Calu3 (cell line): ENCODE data around the gene CILP2. TPM values are rescaled to one million over a fixed set of nuclear protein-coding genes. Genes with fewer than 3 reads are reported as not detected.

ENCODE experiments used
- BruUV-seq: library from RNA; stranded (reverse); fragments of 400-500 nt; replicated peaks from 2 replicates; lab custom pipeline; 2021; lab: Mats Ljungman, UMichigan
- CTCF ChIA-PET: fragments of 300-600 bp; sonication (Branson Sonifier 250); formaldehyde crosslinking; loops from one replicate; lab custom pipeline; 2022; ENCODE audit warnings: antibody characterized with exemption; lab: Charles Lee
- DNase-seq: peaks from one replicate; pipeline ENCODE4 v3.0.0; 2022
- H3K27ac Mint-ChIP-seq: one replicate; pipeline ENCODE4 v1.8.0; 2022; ENCODE audit warnings: mixed read lengths; ENCODE audit not compliant: unreplicated experiment
- H3K27me3 Mint-ChIP-seq: one replicate; pipeline ENCODE4 v1.8.0; 2022; ENCODE audit warnings: mixed read lengths; ENCODE audit not compliant: unreplicated experiment
- H3K36me3 Mint-ChIP-seq: one replicate; pipeline ENCODE4 v1.8.0; 2022; ENCODE audit warnings: mild to moderate bottlenecking, moderate library complexity, mixed read lengths; ENCODE audit not compliant: insufficient read depth, unreplicated experiment
- H3K4me1 Mint-ChIP-seq: one replicate; pipeline ENCODE4 v1.8.0; 2022; ENCODE audit warnings: mild to moderate bottlenecking, low read depth, mixed read lengths; ENCODE audit not compliant: unreplicated experiment
- H3K4me3 Mint-ChIP-seq: one replicate; pipeline ENCODE4 v1.8.0; 2022; ENCODE audit warnings: mild to moderate bottlenecking, low read depth, moderate library complexity, mixed read lengths; ENCODE audit not compliant: unreplicated experiment
- H3K9me3 Mint-ChIP-seq: one replicate; pipeline ENCODE4 v1.8.0; 2022; ENCODE audit warnings: low read depth, mixed read lengths; ENCODE audit not compliant: unreplicated experiment
- intact Hi-C: fragments of 100-400 bp; cut with micrococcal nuclease; formaldehyde crosslinking; loops from one replicate; pipeline ENCODE4 v1.10.0; 2022; ENCODE audit not compliant: unreplicated experiment
- total RNA-seq: library from RNA; stranded (reverse); gene quantifications from 2 replicates; pipeline ENCODE4 v1.2.3, GENCODE V29; 2022
- TF ChIP-seq, protein P1 (sequence below): fragments of 200-600 bp; IDR thresholded peaks from one replicate; pipeline ENCODE4 v1.8.0; 2022; ENCODE audit warnings: antibody characterized with exemption; ENCODE audit not compliant: unreplicated experiment

CILP2 gene
- total RNA-seq, 1 experiment from 2014 or later, result 1.3 TPM

DNA sequence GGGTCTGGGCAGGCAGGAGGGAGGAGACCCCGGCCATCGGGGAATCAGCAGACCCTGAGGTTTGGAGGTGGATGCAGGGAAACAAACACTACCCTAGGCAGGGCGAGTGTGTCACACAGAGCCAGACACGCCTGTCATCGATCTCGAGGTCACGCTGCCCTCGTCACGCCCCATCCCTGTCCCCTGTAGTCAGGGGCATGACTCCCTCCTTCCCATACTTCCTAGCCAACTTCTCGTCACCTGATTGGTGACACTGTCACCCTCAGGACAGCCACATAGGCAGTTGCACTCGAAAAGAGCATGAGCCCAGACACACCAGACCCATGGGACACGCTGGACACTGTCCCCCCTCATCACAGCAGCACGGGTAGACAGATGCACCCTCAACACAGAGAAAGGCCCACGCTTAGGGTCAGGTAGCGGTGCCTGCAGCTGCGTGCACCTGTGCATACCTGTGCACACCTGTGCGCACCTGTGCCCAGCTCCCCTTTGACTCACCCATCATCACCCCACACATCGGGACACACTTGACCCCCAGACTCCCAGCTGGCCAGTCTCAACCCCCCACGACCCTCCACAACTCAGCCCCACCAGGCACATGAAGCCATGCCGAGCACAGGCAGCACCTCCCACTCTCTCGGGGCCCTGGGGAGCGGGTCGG is 11.9 kb downstream of the CILP2 start:
- no TSS peak for BruUV-seq
- TF ChIP-seq, protein P1, sequence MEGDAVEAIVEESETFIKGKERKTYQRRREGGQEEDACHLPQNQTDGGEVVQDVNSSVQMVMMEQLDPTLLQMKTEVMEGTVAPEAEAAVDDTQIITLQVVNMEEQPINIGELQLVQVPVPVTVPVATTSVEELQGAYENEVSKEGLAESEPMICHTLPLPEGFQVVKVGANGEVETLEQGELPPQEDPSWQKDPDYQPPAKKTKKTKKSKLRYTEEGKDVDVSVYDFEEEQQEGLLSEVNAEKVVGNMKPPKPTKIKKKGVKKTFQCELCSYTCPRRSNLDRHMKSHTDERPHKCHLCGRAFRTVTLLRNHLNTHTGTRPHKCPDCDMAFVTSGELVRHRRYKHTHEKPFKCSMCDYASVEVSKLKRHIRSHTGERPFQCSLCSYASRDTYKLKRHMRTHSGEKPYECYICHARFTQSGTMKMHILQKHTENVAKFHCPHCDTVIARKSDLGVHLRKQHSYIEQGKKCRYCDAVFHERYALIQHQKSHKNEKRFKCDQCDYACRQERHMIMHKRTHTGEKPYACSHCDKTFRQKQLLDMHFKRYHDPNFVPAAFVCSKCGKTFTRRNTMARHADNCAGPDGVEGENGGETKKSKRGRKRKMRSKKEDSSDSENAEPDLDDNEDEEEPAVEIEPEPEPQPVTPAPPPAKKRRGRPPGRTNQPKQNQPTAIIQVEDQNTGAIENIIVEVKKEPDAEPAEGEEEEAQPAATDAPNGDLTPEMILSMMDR, result no peak
- Mint-ChIP-seq H3K27me3 (peaks cover 14% of the 10 kb centered on the region), H3K27ac (no peak overlapping the region), H3K36me3 (peaks cover 4% of the 10 kb centered on the region), H3K4me3 (no peak overlapping the region), H3K9me3 (no peaks in the 10 kb centered on the region), H3K4me1 (no peaks in the 10 kb centered on the region)
- intact Hi-C loops, result loop anchor here (10.0 kb wide), 1 partner anchor 55 kb away; no protein-coding TSS in a partner anchor
- CTCF ChIA-PET, result no interaction called here
- DNase-seq, result no peak

- Mint-ChIP-seq H3K27me3 (peaks cover 14% of the 10 kb centered on the region), H3K27ac (no peak overlapping the region), H3K36me3 (peaks cover 4% of the 10 kb centered on the region), H3K4me3 (no peak overlapping the region), H3K4me1 (no peaks in the 10 kb centered on the region), H3K9me3 (no peaks in the 10 kb centered on the region)
- TF ChIP-seq, protein P1, result no peak
- CTCF ChIA-PET, result no interaction called here
- BruUV-seq, result no TSS peak
- DNase-seq, result no peak
- intact Hi-C loops, result loop anchor here (10.0 kb wide), 1 partner anchor 54 kb away; no protein-coding TSS in a partner anchor
Observed at GRCh38 chr19:19550485-19550929, 12.4 kb downstream of the CILP2 start.

DNA sequence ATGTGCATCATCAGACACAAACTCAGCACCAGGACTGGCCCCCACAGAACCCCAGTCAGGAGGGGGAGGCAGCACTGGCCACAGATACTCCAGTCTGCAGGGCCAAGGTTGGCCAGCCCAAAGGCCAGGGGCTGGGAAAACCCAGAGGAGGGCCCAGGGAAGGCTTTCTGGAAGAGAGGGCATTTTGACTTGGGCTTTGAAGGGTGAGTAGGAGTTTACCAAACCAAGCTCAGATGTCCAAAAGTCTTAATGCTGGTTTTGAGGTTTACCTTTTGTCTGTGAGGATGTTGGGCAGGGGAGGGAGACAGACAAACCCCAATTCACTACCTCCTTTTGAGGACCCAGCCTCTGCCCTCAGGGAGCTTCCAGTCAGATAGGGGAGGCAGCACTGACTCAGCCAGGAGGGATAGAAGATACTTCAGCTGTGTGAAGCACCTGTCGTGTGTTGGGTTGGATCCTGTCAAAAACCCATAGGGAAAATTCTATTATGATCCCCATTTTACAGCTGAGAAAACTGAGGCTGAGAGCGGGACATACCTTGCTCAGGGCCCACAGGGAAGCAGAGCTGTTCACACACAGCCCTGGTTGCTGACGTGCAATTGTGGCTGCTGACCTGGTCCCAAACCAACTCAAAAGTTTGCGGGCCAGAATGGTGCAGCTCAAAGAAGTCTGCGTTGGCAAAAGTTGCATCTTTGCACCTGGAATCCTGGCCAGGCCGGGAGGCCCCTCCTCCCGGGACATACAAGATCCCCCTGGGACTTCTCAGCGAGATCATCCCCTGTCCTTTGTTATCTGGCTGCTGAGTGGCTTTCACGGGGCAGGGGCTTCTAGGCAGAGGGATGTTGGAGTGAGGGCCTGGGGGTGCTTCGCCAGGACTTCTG is 13.1 kb downstream of the CILP2 start:
- no peaks in the 10 kb centered on the region for H3K4me1 Mint-ChIP-seq
- H3K9me3 Mint-ChIP-seq, result no peaks in the 10 kb centered on the region
- no peak for DNase-seq
- no peak overlapping the region for H3K27ac Mint-ChIP-seq
- BruUV-seq, result no TSS peak
- intact Hi-C loops, result loop anchor here (10.0 kb wide), 1 partner anchor 54 kb away; no protein-coding TSS in a partner anchor
- TF ChIP-seq, protein P1, result no peak
- CTCF ChIA-PET, result no interaction called here
- H3K36me3 Mint-ChIP-seq, result peaks cover 4% of the 10 kb centered on the region
- peaks cover 14% of the 10 kb centered on the region for H3K27me3 Mint-ChIP-seq
- H3K4me3 Mint-ChIP-seq, result no peak overlapping the region

DNA sequence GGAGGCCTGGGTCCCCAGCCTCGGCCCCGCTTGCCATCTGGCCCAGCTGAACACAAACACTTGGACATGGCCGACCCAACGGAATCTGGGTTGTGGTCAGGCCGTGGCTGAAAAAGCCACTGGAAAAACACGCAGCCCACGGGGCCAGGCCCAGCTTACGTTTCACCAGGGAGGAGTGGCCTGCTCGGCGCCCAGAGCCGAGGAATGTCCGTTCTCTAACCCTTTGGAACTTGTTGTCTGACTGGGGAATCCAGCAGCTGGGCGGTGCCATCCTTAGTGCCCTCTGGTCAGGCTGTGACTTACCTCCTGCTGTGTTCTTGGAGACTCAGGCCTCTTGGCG is 13.8 kb downstream of the CILP2 start:
- H3K27ac Mint-ChIP-seq, result no peak overlapping the region
- TF ChIP-seq, protein P1, result no peak
- intact Hi-C loops, result loop anchor here (10.0 kb wide), 1 partner anchor 53 kb away; no protein-coding TSS in a partner anchor
- H3K36me3 Mint-ChIP-seq, result peaks cover 4% of the 10 kb centered on the region
- CTCF ChIA-PET, result no interaction called here
- H3K4me3 Mint-ChIP-seq, result no peak overlapping the region
- DNase-seq, result no peak
- H3K27me3 Mint-ChIP-seq, result peaks cover 14% of the 10 kb centered on the region
- no peaks in the 10 kb centered on the region for H3K9me3 Mint-ChIP-seq
- no peaks in the 10 kb centered on the region for H3K4me1 Mint-ChIP-seq
- no TSS peak for BruUV-seq
